HCT116 (cell line): ENCODE results near the gene ADGRB2. TPM values are rescaled to one million over a fixed set of nuclear protein-coding genes. Genes with fewer than 3 reads are reported as not detected.

Source experiments
- ATAC-seq: fragments of 200-7000 bp; cut with Tn5 transposase; 2 replicates; pipeline ENCODE4 v1.9.1; 2020; ENCODE audit warnings: mild to moderate bottlenecking, moderate library complexity
- BruUV-seq: library from RNA; stranded (reverse); fragments of 400-500 nt; replicated peaks from 2 replicates; lab custom pipeline; 2021; lab: Mats Ljungman, UMichigan
- CTCF ChIA-PET: fragments of 300-600 bp; sonication (Branson Sonifier 250); formaldehyde crosslinking; loops from one replicate; lab custom pipeline; 2021; ENCODE audit warnings: antibody characterized with exemption; lab: Charles Lee
- POLR2A ChIA-PET: fragments of 300-600, 350-600 bp; sonication (Branson Sonifier 250); formaldehyde crosslinking; loops from one replicate; lab custom pipeline; 2021; ENCODE audit warnings: antibody characterized with exemption; lab: Charles Lee
- RAD21 ChIA-PET, 2 experiments: fragments of 300-600 bp; sonication (Branson Sonifier 250); formaldehyde crosslinking; loops; one replicate each; lab custom pipeline; 2023; ENCODE audit warnings: low total read pairs in 2 of 2; ENCODE audit not compliant: uncharacterized antibody in 2 of 2, unreplicated experiment in 2 of 2, low non-redundant PET in 1 of 2; lab: Charles Lee
- DNase-seq: peaks from one replicate; pipeline ENCODE4 v3.0.0-alpha.2; 2010; ENCODE audit warnings: low read depth, low spot score
- H2AFZ ChIP-seq: fragments of 200-600 bp; shearing (Covaris generic), sonication (generic); 2 replicates; pipeline ENCODE4 v1.6.1; 2017; ENCODE audit warnings: low read depth, mixed run types, mixed read lengths, antibody characterized with exemption, low read length; ENCODE audit not compliant: poor library complexity, severe bottlenecking
- H3K27ac ChIP-seq: 2 replicates; pipeline ENCODE4 v1.5.1; 2012; ENCODE audit warnings: low read depth, low read length
- H3K27me3 ChIP-seq: fragments of 200-600 bp; sonication (generic); 2 replicates; pipeline ENCODE4 v1.6.1; 2016; ENCODE audit warnings: mixed run types, low read length, mixed read lengths; ENCODE audit not compliant: insufficient read depth
- H3K36me3 ChIP-seq, 2 experiments: fragments of 200-500 bp in 1 of 2; fragments of 200-600 bp in 1 of 2; sonication (Bioruptor generic) in 1 of 2; sonication (generic) in 1 of 2; 2 replicates each; pipeline versions ENCODE4 v1.5.1 to v1.6.1; 2014 to 2016; ENCODE audit warnings: low read length in 2 of 2, inconsistent platforms in 1 of 2, mixed read lengths in 1 of 2, mixed run types in 1 of 2; ENCODE audit not compliant: insufficient read depth in 2 of 2, control insufficient read depth in 1 of 2
- H3K4me1 ChIP-seq, 2 experiments: fragments of 200-600 bp in 1 of 2; sonication (generic) in 1 of 2; 2 replicates each; pipeline versions ENCODE4 v1.5.1 to v1.6.1; 2012 to 2017; ENCODE audit warnings: low read length in 2 of 2, inconsistent platforms in 1 of 2, mild to moderate bottlenecking in 1 of 2, mixed read lengths in 1 of 2, mixed run types in 1 of 2, moderate library complexity in 1 of 2; ENCODE audit not compliant: insufficient read depth in 2 of 2, control insufficient read depth in 1 of 2
- H3K4me2 ChIP-seq: fragments of 200-600 bp; sonication (generic); 2 replicates; pipeline ENCODE4 v1.6.1; 2017; ENCODE audit warnings: mixed run types, low read length, mixed read lengths
- H3K4me3 ChIP-seq, 2 experiments: fragments of 200-600 bp in 1 of 2; sonication (generic) in 1 of 2; replicated peaks in 1 of 2; 2 replicates each; pipeline ENCODE4 v1.5.1; 2011 to 2016; ENCODE audit warnings: low read length in 2 of 2, control low read depth in 1 of 2, low read depth in 1 of 2, mild to moderate bottlenecking in 1 of 2, mixed read lengths in 1 of 2, mixed run types in 1 of 2
- H3K79me2 ChIP-seq: fragments of 200-600 bp; sonication (generic); 2 replicates; pipeline ENCODE4 v1.6.1; 2017; ENCODE audit warnings: mild to moderate bottlenecking, mixed run types, low read length, moderate library complexity, mixed read lengths; ENCODE audit not compliant: insufficient read depth
- H3K9ac ChIP-seq: fragments of 200-600 bp; sonication (generic); 2 replicates; pipeline ENCODE4 v1.6.1; 2016; ENCODE audit warnings: low read length, mixed read lengths
- H3K9me2 ChIP-seq: fragments of 200-600 bp; sonication (generic), shearing (Covaris generic); 2 replicates; pipeline ENCODE4 v1.6.1; 2017; ENCODE audit warnings: mixed run types, mild to moderate bottlenecking, moderate library complexity; ENCODE audit not compliant: insufficient read depth
- H3K9me3 ChIP-seq, 2 experiments: fragments of 200-500 bp in 1 of 2; fragments of 200-600 bp in 1 of 2; sonication (Bioruptor generic) in 1 of 2; sonication (generic) in 1 of 2; 2 replicates each; pipeline ENCODE4 v1.6.1; 2014 to 2017; ENCODE audit warnings: low read length in 2 of 2, mixed read lengths in 2 of 2, inconsistent platforms in 1 of 2, low read depth in 1 of 2, mild to moderate bottlenecking in 1 of 2, mixed run types in 1 of 2, moderate library complexity in 1 of 2; ENCODE audit not compliant: control insufficient read depth in 1 of 2, insufficient read depth in 1 of 2
- H4K20me1 ChIP-seq: fragments of 200-600 bp; sonication (generic), shearing (Covaris generic); 2 replicates; pipeline ENCODE4 v1.6.1; 2017; ENCODE audit warnings: mixed run types, mild to moderate bottlenecking, moderate library complexity; ENCODE audit not compliant: insufficient read depth
- CBX3 ChIP-seq: IDR thresholded peaks from 2 replicates; pipeline ENCODE4 v1.6.1; 2012; ENCODE audit warnings: low read depth
- CEBPB ChIP-seq: IDR thresholded peaks from 2 replicates; pipeline ENCODE4 v1.6.1; 2012; ENCODE audit warnings: low read depth
- FOSL1 ChIP-seq: IDR thresholded peaks from 2 replicates; pipeline ENCODE4 v1.6.1; 2012; ENCODE audit warnings: low read depth
- REST ChIP-seq: IDR thresholded peaks from 2 replicates; pipeline ENCODE4 v1.6.1; 2012; ENCODE audit warnings: low read depth
- TCF7L2 ChIP-seq: IDR thresholded peaks from 2 replicates; pipeline ENCODE4 v1.7.0; 2011; ENCODE audit warnings: borderline replicate concordance, inconsistent platforms; ENCODE audit not compliant: insufficient read depth, insufficient read length; ENCODE audit errors: extremely low read depth
- YY1 ChIP-seq: IDR thresholded peaks from 2 replicates; pipeline ENCODE4 v1.6.1; 2011; ENCODE audit warnings: low read length, low read depth, moderate library complexity, mild to moderate bottlenecking; ENCODE audit not compliant: insufficient replicate concordance; ENCODE audit errors: extremely low read depth
- ZFX ChIP-seq: fragments of 450-650 bp; IDR thresholded peaks from 2 replicates; pipeline ENCODE4 v1.6.1; 2017
- intact Hi-C: fragments of 100-400 bp; cut with micrococcal nuclease; formaldehyde crosslinking; loops from 2 replicates; pipeline ENCODE4 v1.10.0; 2022
- total RNA-seq: library from RNA; stranded (reverse); gene quantifications from one replicate; pipeline ENCODE4 v1.2.1, GENCODE V29; 2021; ENCODE audit not compliant: unreplicated experiment

The ADGRB2 gene
- total RNA-seq, 1 experiment from 2014 or later: 10.1 TPM

GRCh38 chr1:31795096-31795675 is 31.0 kb upstream of the ADGRB2 start:
- Histone ChIP-seq H3K9ac (no peak overlapping the region), H3K4me1 (peaks cover 12 to 41% of the 10 kb centered on the region in 2 experiments), H3K27me3 (no peaks in the 10 kb centered on the region), H3K4me2 (no peak overlapping the region), H3K79me2 (no peaks in the 10 kb centered on the region), H3K4me3 (no peak overlapping the region), H3K27ac (no peak overlapping the region), H3K36me3 (no peaks in the 10 kb centered on the region), H3K9me3 (no peaks in the 10 kb centered on the region), H4K20me1 (no peaks in the 10 kb centered on the region), H3K9me2 (no peaks in the 10 kb centered on the region), H2AFZ (no peak overlapping the region)
- CTCF ChIA-PET: no interaction called here
- no peak for ATAC-seq
- POLR2A ChIA-PET: no interaction called here
- RAD21 ChIA-PET: no interaction called here
- no TSS peak for BruUV-seq
- DNase-seq: no peak
- TF ChIP-seq CEBPB (no peak), YY1 (no peak), FOSL1 (no peak), REST (no peak), ZFX (no peak), CBX3 (no peak), TCF7L2 (no peak)
- intact Hi-C loops: no loop called here
